GM18498 (cell line): ENCODE results near the gene EIF1.
"Not testable (repeated sequence)": the region's sequence is repeated elsewhere in the genome, so short reads cannot be mapped to it uniquely, and the experiment has no call there.

Experiments used
- ATAC-seq: cut with Tn5 transposase; IDR thresholded peaks from one replicate; pipeline ENCODE4 v1.9.1; 2021; ENCODE audit warnings: mild to moderate bottlenecking, moderate library complexity; ENCODE audit not compliant: unreplicated experiment

The EIF1 gene

DNA sequence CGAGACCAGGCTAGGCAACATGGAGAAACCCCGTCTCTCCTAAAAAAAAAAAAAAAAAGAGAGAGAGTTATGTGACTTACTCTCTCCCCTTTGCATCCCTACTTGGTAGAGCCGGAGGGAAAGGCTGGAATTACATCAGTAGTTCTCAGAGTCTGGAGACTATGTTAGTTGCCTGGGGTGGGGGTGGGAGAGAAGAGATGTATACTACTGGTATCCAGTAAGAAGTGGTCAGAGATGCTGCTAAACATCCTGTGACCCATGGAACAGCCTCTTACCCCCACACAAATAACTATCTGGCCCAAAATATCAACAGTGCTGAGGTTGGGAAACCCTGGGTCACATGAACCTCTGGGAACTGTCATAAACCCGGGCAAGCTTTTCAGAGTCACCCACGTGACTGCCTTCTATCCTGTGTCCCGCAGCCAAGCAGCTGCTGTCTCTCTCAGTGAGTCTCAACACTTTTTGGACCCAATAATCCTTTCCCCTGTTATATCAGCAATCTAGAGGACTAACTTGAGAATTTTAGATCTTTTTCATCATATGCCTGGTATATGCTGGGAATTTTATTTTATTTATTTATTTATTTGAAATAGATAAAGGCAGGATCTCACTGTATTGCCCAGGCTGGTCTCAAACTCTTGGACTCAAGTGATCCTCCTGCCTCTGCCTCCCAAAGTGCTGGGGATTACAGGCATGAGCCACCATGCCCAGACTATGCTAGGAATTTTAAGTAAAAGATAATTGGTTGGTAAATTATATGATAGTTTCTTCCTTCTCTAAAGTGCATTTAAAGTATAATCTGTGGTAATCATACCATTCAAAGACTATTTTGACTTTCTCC is 8.7 kb downstream of the EIF1 start:
- ATAC-seq: no peak

GRCh38 chr17:41700843-41701242 is 12.2 kb downstream of the EIF1 start:
- not testable (repeated sequence) for ATAC-seq

GRCh38 chr17:41702712-41703111 is 14.0 kb downstream of the EIF1 start:
- ATAC-seq: no peak

DNA sequence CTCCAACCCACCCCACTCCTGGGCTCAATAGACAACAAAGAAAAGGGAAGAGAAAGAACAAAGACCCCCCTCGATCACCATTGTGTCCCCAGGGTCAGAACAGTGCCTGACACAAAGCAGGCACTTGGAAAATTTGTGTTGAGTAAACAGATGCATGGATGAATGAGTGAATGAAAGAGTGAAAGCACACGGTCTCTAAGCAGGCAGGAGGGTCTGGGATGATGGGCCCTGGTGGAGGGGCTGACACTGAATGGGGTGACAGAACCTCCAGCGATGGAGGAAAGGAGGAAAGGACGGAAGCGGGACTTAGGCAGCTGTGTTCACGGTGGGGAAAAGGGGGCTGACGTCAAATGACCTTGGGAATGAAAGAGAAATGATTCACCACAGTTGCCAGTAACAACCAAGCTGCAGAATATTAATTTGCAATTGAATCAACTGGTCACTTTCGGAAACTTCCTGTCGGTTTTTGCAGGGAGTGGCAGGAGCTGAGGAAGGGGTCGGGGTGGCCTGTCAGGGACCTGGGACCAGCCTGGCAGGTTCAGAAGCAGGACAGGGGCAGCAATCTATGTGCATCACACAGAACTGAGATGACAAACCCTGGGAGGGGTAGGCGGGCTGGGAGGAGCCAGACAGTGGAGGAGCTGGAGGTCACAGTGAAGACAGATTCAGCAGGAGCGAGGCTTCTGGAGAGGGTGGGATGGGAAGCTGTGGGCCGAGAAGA is 16.7 kb downstream of the EIF1 start:
- no peak for ATAC-seq

GRCh38 chr17:41707803-41708669 is 19.4 kb downstream of the EIF1 start:
- ATAC-seq: no peak

DNA sequence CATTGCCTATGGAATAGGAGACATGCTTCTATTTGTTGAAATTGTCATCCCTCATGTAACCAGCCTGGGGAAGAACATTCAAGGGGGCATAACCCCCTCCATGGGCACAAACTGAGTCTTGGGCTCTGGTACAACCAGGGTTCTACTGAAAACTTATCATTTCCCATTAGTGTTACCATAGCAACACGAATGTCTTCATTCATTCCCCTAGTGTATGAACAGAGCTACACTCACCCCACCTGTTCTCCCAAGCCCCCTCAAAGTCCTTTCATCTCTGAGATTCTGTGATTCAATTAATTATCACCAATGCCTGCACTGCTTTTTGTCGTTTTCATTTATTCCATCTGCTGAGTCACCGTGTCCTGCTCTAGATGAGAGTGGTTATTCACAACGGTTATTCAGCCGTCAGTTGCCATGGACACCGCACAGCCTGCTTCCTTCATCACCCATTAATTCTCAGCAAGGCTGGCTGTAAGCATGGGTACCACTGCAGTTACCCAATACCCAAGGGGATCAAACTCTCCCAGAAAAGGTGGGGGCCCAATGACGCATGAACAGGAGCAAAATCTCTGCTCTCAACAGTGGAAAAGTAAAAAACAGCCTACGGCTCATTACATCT is 21.9 kb downstream of the EIF1 start:
- ATAC-seq: no peak

- no peak for ATAC-seq
Observed at GRCh38 chr17:41711669-41712400, 23.1 kb downstream of the EIF1 start, which contains the start of gene GAST. Gene GAST, plus strand, starts transcription at chr17:41712331. Its CDS starts 3,106 bp downstream, at chr17:41715437.

DNA sequence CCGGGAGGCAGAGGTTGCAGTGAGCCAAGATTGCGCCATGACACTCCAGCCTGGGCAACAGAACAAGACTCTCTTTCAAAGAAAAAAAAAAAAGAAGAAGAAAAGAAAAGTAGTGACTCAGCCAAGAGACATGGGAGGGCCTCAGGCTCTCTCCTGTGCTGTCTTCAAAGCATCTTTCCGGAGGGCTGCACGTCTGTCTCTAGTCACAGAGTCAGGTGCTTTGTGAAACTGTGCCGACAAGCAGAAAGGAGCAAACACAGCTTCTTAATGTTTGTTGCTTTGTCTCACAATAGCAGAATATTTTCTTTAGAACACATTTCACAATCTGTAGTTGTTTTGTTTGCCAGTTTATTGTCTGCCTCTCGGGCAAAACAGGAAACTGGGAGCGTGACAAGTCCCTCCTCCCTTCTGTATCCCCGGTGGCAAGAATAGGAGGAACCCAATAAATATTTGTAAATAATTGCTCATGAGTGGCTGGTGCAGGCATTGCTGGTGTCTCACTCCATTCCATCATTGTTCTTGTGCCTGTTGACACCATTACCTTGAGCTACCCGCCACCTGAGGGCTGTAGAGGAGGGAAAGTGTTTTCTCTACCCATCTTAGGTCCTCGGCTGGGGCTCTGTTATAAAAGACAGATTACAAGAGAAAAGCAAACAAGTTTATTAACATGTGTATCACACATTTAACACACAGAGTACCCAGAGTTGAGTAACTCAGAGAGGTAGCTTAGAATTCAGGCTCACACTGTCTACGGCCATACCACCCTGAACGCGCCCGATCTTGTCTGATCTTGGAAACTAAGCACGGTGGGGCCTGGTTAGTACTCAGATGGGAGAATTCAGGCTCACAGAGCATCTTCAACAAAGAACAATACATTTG is 29.0 kb downstream of the EIF1 start:
- no peak for ATAC-seq

DNA sequence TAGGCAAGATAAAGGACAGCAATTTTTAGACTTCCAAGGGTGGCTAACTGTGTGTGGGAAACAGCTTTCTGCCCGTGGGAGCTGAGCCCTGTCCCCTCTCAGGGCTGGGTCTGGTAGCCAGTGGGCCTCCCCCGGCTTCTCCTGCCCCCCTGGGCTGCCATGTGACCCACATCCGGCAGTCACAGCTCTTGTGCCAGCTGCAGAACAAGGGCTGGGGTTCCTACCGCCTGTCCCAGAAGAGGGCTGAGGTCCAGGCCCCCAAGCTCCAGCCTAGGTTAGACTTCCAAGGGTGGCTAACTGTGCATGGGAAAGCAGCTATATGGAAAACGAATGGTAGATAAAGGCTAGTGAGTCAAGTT is 29.6 kb downstream of the EIF1 start:
- ATAC-seq: no peak

DNA sequence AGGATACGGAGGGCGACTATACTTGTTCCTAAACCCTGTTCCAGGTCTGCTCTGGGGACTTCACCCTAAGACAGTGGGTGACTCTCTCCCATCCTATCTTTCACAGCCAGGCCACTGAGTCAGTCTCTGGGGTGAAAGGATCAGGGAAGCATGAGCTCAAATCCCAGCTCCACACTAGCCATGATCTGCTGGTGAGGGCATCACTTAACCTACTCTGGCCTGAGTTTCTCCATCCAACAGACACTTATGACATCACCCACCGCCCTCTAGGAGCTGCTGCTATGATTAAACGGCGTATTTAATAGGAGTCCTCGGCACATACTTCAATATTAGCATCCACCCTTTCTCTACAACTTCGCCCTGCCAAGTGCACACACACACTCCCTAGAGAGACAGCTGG is 33.5 kb downstream of the EIF1 start:
- ATAC-seq: no peak

DNA sequence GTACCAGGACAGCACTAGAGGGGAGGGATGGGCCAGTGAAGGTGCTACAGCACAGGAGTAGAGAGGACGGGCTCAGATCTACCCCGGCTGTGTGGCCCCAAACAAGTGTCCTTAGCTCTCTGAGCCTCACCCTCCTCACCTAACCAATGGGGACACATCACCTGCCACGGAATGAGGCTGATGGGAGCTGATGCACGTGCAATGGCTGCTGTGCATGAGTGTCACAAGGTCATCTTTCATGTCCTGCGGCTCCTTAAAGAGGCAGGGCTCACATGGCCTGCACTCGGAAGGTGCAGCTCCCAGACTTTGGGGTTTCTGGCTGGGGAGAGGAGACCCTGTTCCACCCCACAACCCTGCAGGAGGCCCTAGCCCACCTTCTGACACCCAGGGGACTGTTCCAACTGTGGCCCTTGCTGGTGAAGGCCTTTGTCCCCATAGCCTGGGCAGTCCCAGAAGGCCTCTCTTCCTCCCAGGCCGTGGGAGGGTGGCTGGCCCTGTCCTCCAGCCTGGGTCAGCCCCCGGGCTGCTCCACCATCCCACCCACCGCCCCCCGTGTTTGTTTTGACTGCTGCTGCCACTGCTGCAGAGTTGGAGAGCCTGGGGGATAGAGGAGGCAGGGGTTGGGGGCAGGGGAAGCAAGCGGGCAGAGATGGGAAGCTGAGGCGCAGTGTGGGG is 35.3 kb downstream of the EIF1 start:
- no peak for ATAC-seq

DNA sequence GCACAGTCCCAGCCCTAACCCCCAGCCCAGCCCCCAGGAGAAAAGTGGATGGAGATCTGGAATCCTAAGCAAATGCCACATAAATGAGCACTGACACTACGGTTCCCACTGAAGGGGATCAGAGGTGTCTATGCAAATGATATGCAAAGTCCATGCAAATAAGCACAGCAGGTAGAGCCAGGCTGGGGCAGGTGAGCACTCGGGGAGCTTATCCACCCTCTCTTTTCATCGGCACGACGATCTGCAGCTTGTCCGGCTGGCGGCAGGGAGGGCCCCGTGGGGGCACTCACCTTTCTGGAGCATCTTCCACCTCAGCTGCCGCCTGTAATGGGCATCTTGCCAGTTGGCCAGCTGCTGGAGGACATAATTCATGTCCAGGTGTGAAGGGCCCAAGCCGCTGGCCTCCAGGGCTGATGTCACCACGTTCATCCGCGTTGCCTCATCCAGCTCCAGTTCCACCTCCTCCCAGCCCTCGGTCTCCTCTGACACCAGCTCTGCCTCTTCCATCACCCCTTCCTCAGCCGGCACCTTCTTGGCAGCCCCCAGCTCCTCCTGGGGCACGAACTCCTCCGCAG is 35.9 kb downstream of the EIF1 start:
- no peak for ATAC-seq

DNA sequence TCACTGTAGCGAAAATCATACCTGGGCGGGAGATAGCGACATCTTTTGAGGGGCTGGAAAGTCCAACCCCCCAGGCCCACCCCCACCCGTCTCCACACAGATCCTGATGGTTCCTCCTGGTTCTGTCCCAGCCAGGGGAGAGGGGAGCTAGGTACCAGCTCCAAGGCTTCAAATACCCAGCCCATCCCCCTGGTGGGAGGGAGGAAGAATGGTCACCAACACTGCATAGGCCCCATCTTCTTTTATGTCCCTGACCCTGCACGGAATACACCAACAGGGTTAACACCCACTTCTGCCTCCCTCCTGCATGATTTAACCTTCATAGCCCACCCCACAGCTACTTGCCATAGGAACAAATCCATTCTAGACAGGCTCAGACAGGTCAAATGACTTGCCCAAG is 36.4 kb downstream of the EIF1 start:
- no peak for ATAC-seq

- no peak for ATAC-seq
Observed at GRCh38 chr17:41728056-41728455, 39.4 kb downstream of the EIF1 start.

- no peak for ATAC-seq
Observed at GRCh38 chr17:41730479-41730878, 41.8 kb downstream of the EIF1 start.

- ATAC-seq: no peak
Observed at GRCh38 chr17:41731836-41732235, 43.2 kb downstream of the EIF1 start.

DNA sequence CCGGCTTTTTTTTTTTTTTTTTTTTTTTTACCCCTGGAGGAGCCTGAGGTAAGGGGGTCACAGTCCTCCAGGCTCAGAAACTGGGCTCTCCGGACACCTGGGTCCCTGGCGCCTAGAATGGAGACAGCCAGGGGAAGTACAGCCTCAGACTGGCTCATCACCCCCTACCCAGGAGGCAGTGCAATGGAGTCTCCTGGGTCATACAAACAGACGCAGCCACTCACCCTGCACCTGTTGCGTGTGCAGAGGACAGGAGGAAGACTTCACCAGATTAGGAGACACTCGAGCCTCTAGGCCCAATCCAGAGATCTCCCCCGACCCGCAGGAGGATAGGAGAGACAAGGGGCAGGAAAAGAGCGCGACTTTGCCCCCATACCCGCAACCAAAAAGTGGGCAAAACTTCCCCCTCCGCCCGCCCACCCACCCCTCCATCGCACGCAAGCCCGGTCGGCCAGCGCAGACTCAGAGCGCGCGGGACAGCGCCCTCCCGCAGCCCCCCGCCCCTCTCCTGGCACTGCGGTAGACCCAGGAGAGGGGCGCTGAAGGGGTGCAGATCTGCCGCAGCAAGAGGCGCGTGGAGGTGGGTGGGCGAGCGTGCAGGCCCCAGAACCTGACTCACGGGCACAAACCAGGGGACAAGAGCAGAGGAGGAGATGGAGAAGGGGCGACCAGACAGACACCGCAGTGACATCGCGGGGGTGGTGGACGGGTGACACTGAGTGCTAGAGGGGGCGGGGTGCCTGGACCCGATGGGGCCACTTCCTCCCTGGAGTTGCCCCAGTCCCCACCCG is 44.9 kb downstream of the EIF1 start:
- no peak for ATAC-seq
